KOPT-K1 (cell line): ENCODE results near the gene COL12A1.

Source experiments
- H3K27ac ChIP-seq: fragments of 200-600 bp; sonication (generic); 2 replicates; pipeline ENCODE4 v1.5.1; 2016; ENCODE audit warnings: antibody characterized with exemption, mild to moderate bottlenecking, low read depth, low read length; ENCODE audit not compliant: poor library complexity, severe bottlenecking
- H3K36me3 ChIP-seq: fragments of 200-600 bp; sonication (generic); 2 replicates; pipeline ENCODE4 v1.5.1; 2017; ENCODE audit warnings: antibody characterized with exemption, mild to moderate bottlenecking, low read length, moderate library complexity; ENCODE audit not compliant: insufficient read depth
- H3K9me3 ChIP-seq: fragments of 200-600 bp; sonication (generic); 2 replicates; pipeline ENCODE4 v1.5.1; 2017; ENCODE audit warnings: antibody characterized with exemption, low read length, mild to moderate bottlenecking; ENCODE audit not compliant: insufficient read depth, poor library complexity, severe bottlenecking

Gene COL12A1

GRCh38 chr6:75221116-75221515 lies 15.3 kb upstream of the COL12A1 start:
- Histone ChIP-seq H3K27ac (no peak overlapping the region), H3K36me3 (no peaks in the 10 kb centered on the region), H3K9me3 (no peaks in the 10 kb centered on the region)

DNA sequence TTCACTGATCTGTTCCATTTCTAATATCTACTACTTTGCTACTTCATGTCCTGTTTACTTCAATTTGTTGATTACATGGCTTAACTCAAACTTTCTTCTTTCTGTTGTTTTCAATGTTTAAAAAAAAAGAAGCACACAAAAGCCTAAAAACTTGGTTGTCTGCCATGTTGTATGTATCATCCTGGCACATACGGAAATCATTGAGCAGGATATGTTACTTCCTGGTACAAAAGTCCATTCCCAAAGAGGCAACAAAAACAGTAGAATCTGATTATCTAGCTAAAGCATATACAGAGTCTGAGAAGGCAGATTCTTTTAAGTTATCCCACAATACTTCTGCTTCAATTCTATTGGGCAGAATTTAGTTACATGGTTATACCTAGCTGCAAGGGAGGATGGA lies 14.5 kb upstream of the COL12A1 start:
- Histone ChIP-seq H3K36me3 (no peaks in the 10 kb centered on the region), H3K27ac (no peak overlapping the region), H3K9me3 (no peaks in the 10 kb centered on the region)

DNA sequence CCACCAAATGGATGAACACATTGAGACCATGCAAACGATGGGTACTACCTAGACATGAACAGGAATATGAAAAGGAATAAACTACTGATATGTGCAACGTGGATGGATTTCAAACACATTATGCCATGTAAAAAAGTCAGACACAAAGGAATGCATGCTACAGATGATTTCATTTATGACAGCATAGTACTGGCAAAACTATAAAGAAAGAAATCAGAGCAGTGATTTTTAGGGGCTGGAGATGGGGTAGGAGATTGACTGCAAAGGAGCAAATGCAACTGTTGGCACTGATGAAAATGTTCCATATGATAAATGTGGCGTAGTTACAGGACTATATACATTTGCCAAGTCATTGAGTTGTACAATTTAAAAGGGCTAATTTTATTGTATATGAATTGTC lies 13.4 kb upstream of the COL12A1 start:
- Histone ChIP-seq H3K9me3 (no peaks in the 10 kb centered on the region), H3K27ac (no peak overlapping the region), H3K36me3 (no peaks in the 10 kb centered on the region)

DNA sequence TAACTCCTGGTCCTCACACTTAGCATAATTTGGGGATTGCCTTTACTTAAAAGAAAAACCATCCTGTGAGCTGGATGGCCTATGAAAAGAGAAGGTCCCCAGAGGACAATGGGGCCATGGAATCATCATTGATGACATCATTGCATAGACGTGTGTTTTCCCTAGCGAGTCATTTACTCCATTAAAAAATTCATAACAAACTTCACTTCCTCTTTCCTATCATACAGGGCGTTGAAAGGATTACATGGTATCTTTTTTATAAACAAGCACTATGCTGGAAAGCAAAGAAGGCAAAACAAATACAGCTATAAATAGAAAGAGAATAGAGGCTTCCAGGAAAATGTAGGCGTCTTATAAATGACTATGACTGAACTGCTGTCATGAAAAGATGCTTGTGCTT lies 11.3 kb upstream of the COL12A1 start:
- Histone ChIP-seq H3K27ac (no peak overlapping the region), H3K36me3 (no peaks in the 10 kb centered on the region), H3K9me3 (no peaks in the 10 kb centered on the region)

- H3K36me3 ChIP-seq: no peaks in the 10 kb centered on the region
- H3K27ac ChIP-seq: no peak overlapping the region
- H3K9me3 ChIP-seq: no peaks in the 10 kb centered on the region
Measured at GRCh38 chr6:75215291-75215690, 9.4 kb upstream of the COL12A1 start.

GRCh38 chr6:75213732-75214131 lies 7.9 kb upstream of the COL12A1 start:
- Histone ChIP-seq H3K36me3 (no peaks in the 10 kb centered on the region), H3K9me3 (no peaks in the 10 kb centered on the region), H3K27ac (no peak overlapping the region)

- no peaks in the 10 kb centered on the region for H3K36me3 ChIP-seq
- no peak overlapping the region for H3K27ac ChIP-seq
- H3K9me3 ChIP-seq: no peaks in the 10 kb centered on the region
Measured at GRCh38 chr6:75213112-75213511, 7.3 kb upstream of the COL12A1 start.

GRCh38 chr6:75211920-75212590 lies 6.2 kb upstream of the COL12A1 start:
- H3K27ac ChIP-seq: no peak overlapping the region
- no peaks in the 10 kb centered on the region for H3K9me3 ChIP-seq
- no peaks in the 10 kb centered on the region for H3K36me3 ChIP-seq

- no peak overlapping the region for H3K27ac ChIP-seq
- no peaks in the 10 kb centered on the region for H3K36me3 ChIP-seq
- H3K9me3 ChIP-seq: no peaks in the 10 kb centered on the region
Measured at GRCh38 chr6:75210885-75211739, 5.3 kb upstream of the COL12A1 start.

DNA sequence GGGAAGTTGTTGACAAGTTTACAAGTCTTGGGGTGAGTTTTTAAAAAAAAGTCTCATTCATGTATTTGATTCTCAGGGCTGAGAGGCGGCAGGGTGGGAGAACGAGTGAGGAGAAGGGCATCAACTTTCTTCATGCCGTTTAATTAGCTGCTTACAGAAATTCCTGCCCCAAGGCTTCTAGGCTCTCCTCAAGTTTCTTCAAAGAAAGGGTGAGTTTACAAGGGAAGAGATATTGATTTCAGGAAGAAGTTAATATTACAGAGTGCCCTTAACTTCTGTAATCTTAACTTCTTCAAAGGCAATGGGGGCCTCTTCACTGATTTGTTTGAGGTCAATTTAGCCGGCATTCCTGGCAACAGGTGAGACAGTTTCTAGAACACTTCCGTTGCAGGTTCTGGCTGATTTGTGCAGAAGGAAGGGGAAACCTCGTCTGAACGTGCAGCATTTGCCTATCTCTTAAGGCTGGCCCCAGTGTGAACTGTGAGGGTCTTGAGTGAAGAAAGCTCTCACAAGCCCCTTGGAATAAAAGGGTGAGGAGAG lies 3.4 kb upstream of the COL12A1 start:
- H3K27ac ChIP-seq: no peak overlapping the region
- H3K9me3 ChIP-seq: no peaks in the 10 kb centered on the region
- no peaks in the 10 kb centered on the region for H3K36me3 ChIP-seq

GRCh38 chr6:75208298-75209183 lies 2.7 kb upstream of the COL12A1 start:
- Histone ChIP-seq H3K27ac (no peak overlapping the region), H3K36me3 (no peaks in the 10 kb centered on the region), H3K9me3 (no peaks in the 10 kb centered on the region)

DNA sequence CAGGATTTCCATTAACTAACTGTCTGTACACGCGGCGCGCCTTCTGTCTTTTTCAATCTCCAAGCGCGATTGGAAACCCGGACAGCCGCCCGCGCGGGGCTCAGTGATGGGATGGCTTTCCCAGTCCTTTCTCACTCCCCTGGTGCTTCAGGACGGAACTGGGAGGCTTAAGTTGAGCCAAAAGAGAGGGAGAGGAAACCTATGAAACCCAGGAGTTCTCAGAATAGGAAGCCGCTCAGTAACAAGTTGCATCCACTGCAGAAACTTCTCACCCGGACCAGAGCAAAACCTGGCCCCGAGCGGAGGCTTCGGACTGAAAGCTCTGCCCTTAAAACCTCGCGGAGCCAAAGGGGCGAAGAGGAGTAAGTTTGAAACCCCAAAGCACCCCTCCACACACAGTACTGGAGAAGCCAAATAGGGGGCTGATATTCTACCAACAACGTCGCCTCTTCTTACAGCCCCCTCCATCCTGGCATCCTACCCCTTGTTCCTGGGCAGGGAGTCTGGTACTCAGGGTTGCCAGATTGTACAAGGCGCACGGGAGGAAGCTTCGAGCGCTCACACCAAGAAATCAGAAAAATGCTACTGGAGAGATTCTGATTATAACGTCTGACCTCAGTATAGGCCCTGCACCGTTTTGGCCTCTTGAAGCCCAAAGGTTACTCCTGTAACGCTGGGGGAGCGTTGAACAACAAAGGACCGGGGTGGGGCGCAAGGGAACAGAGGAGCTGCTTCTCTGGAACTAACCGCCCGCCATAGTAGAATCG lies 906 bp upstream of the COL12A1 start:
- no peaks in the 10 kb centered on the region for H3K9me3 ChIP-seq
- no peak overlapping the region for H3K27ac ChIP-seq
- no peaks in the 10 kb centered on the region for H3K36me3 ChIP-seq

- no peak overlapping the region for H3K27ac ChIP-seq
- no peaks in the 10 kb centered on the region for H3K9me3 ChIP-seq
- H3K36me3 ChIP-seq: no peaks in the 10 kb centered on the region
Measured at GRCh38 chr6:75204959-75205775, 686 bp downstream of the COL12A1 start.
